Activated T-cell treated with anti-CD3 and anti-CD28 coated beads, Interleukin-2, amount 50 U/mL, for 48 hours (primary cell): ENCODE data around the gene ZNF865.

ENCODE experiments used
- DNase-seq, 2 experiments: peaks; one replicate each; pipeline ENCODE4 v3.0.0-alpha.2; 2020

ZNF865 gene

GRCh38 chr19:55647732-55648584 is 42.5 kb downstream of the ZNF865 start, which contains the start of gene CCDC106:
CCDC106 (plus strand) TSS chr19:55648212; CDS start chr19:55649047, 835 bp downstream.
- DNase-seq: peak; percentile 61 to 72

DNA sequence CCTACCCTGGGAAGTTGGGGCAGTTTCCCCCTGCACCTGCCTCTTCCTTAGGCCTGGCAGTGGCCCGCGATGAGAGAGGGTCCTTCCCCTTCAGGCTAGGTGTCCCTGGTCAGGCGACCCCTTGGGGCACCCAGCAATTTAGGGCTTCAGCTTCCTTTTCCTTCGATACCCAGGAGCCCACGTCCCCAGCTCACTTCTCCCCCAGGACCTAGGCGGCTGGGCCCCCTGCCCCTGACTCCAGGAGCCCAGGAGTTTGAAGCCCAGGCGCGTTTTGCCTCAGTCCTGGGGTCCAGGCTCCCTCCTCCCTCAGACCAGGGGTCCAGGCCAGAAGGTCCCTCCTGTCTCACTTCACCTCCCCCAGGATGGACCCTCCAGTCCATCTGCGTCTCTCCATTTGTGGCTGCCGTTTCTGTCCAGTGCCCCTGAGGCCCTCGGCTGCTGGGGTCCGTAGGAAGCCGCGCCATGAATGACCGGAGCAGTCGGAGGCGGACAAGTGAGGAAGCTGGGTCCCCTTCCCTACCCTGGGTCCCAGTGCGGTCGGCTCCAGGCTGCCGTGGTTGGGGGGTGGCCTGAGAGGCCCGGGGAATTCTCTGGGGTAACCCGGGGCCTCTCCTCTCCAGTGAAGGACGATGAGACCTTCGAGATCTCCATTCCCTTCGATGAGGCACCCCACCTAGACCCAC is 43.3 kb downstream of the ZNF865 start:
- no peak for DNase-seq

DNA sequence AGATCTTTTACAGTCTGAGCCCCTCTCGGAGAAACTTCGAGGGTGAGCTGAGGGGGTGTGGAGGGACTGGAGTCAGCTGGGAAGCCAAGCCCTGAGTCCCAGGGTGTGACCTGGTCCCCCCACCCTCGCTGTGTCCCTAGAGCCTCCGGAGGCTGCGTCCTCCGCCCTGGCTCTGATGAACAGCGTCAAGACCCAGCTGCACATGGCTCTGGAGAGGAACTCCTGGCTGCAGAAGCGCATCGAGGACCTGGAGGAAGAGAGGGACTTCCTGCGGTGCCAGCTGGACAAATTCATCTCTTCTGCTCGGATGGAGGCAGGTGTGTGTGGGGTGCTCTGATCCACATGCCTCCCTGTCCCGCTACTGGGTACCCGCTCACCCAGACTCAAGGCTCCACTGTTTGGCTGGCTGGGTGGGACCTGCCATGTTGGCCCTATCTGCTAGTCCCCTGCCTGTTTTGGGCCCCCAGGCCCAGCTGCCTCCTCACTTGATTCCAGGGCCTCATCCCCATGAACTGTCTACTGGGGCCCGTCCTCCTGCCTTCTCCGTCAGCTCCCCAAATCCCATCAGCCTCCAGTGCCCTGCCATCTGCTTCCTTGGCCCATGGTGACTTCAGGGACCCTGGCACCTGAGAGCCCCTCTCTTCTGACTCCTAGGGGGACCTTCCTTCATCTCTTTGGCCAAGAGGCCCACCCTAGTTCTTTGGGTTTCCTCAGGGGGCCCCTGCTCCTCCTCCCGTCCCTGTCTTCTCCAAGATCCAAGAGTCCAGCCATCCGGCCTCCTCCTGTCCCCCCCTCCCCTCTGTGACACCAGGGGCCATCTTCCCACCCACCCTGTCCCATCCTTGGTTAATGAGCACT is 44.0 kb downstream of the ZNF865 start:
- no peak for DNase-seq

DNA sequence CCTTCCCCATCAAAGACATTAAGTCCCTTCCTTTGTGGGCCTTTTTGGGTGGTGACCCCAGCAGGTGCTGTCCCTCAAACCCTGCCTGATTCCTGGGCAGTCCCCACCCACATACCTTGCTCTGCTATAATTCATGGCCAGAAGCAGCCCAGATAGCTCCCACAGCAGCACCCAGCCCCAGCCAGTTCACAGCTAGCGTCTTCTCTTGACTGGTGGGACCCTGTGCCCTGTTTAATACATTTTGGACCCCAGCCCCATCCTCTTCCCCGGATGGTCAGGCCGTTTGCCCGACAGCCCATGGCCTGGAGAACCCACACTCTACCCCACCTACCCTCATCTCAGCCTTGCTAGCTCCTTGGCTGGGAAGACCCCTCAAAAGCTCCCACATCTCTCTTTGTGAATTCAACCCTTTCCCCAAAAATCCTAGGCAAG is 44.7 kb downstream of the ZNF865 start:
- no peak for DNase-seq

GRCh38 chr19:55650602-55651230 is 45.3 kb downstream of the ZNF865 start:
- DNase-seq: no peak

DNA sequence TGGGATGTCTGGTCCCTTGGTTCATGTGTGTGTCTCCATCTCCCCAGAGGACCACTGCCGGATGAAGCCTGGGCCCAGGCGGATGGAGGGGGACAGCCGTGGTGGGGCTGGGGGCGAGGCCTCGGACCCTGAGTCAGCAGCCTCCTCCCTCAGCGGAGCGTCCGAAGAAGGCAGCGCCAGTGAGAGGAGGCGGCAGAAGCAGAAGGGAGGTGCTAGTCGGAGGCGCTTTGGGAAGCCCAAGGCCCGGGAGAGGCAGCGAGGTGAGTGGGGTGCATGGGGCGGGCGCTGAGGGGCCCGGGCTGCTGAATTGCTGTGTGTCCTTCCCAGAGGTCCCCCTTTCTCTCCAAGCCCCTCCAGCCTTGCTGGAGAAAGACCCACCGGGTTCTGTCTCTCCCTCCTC is 45.8 kb downstream of the ZNF865 start:
- no peak for DNase-seq

GRCh38 chr19:55652311-55653128 is 47.1 kb downstream of the ZNF865 start:
- no peak for DNase-seq

- peak; percentile 98 for DNase-seq
These were observed 48.3 kb downstream of the ZNF865 start for GRCh38 chr19:55653651-55654322.

DNA sequence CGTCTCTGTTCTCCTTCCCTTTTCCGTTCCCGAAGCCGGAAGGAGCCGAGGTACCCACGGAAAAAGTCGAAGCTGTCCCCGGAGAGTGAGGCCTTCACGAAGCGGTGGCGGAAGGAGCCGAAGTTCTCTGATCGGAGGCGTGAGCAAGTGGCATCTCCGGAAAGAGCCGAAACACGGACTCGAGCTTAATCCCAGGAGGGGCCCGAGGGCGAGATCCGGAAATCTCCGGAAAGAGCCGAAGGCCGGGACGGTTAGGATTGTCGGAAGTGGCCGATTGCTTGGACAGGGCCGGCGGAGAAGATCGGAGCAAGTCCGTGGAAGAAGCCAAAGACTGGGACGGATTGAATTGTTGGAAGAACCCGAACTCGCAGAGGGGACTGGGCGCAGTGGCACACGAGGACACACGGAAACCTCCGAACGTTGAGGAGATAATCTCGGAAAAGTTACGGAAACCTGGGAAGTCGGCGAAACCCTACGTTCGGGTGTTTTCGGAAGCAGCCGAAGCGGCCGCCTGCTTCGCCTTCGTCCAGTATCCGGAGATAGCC is 48.9 kb downstream of the ZNF865 start:
- DNase-seq: peak; percentile 99

DNA sequence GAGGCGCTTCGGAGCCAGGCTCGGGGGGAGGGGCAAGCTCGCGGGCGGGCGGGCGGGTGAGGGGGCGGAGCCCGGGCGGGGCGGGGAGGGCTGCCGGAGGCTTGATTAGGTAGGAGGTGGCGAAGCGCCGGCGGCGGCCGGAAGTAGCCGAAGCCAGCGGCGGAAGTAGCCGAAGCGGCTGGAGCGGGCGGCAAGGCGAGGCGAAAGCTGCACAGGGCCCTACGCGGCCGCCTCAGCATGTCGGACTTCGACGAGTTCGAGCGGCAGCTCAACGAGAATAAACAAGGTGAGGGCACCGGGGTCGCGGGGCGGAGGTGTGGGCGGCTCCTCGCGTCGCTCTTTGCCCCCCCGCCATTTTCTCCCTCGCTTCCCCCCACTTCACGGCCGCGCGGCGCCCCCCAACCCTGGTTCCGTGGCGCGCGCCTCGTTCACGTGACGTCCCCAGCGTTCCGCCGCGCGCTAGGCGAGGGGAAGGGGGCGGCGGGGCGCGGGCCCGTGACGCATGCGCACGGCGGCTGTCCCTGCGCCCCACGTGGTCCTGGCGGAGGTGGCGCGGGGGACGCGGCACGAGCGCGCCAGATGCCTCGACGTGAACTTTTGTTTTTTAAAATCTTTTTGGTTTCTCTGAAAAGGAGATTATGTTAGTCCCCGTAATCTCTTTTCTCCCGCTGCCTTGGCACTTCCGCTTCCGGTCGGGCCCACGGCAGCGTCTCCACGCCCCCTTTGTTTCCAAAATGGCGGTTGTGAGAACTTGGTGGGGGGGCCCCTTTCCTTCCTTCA is 49.6 kb downstream of the ZNF865 start, which contains the start of gene U2AF2:
Gene U2AF2 (plus strand): TSS at position 168 of the 780 bp plus-strand sequence. CDS start 70 bp downstream, at position 238.
- peak; percentile 97 for DNase-seq

- DNase-seq: no peak
These were observed 50.2 kb downstream of the ZNF865 start for GRCh38 chr19:55655648-55656040.

DNA sequence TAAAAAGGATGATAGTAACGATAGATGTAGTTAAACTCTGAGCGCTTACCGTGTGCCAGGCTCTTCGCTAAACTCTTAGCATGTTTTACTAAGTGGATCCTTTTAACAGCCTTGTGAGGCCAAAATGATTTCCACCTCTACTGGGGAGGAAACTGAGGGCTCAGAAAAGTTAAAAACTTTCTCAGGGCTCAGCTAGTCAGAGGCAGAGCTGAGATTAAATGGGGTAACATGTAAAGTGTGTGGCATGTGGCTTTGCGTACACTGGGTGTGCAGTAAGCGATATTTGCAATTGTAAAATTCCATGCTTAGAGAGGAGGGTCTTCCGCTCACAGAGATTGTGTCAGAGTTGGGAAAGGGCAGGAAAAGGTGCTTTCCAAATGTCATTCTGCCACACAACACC is 51.1 kb downstream of the ZNF865 start:
- DNase-seq: no peak

- peak in 1 of 2 experiments; percentile 37 for DNase-seq
These were observed 51.7 kb downstream of the ZNF865 start for GRCh38 chr19:55656988-55657747.

DNA sequence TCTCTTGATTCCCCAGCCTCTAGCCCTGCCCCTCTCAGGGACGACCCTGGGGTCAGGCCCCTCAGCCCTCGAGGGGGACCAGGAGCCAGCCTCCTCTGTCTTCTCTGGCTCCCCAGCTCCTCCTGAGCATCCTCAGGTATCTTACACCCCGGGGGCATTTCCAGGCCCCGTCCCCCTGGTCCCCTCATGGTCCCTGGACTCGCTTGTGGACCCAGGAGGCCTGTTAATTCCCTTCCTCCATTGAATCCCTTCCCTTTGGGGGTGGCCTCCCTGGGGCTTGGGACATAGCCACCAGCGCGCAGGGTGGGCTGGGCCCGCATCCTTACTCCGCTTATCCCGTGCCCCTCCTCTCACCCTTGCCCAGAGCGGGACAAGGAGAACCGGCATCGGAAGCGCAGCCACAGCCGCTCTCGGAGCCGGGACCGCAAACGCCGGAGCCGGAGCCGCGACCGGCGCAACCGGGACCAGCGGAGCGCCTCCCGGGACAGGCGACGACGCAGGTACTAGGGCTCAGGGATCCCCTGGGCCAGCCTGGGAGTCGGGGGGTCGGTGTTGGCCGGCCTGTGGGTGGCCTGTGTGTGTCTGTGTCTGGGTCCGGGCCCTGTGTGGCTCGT is 53.5 kb downstream of the ZNF865 start:
- DNase-seq: no peak

GRCh38 chr19:55659822-55660221 is 54.4 kb downstream of the ZNF865 start:
- no peak for DNase-seq

DNA sequence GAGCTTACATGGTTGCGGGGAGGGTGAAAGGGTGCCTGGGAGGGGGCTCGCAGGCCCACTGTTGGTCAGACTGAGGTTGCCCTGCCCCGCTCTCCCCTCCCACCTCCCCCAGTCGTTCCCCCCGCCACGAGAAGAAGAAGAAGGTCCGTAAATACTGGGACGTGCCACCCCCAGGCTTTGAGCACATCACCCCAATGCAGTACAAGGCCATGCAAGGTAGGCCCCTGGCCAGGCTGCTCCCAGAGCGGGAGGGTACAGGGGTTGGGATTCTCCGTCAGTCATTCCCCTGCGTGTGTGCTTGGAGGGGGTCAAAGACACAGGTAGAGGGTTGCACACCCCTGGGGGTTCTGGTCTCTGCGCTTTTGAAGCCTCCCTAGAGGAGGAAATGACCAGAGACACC is 55.0 kb downstream of the ZNF865 start:
- no peak for DNase-seq

- DNase-seq: no peak
These were observed 55.5 kb downstream of the ZNF865 start for GRCh38 chr19:55660991-55661390.

- DNase-seq: no peak
These were observed 56.4 kb downstream of the ZNF865 start for GRCh38 chr19:55661826-55662225.
